Measurements from ENCODE around the gene HSPB2.
A peak's percentile ranks its signal among the peaks of the same experiment; 100 is the strongest.

HSPB2 gene

DNA sequence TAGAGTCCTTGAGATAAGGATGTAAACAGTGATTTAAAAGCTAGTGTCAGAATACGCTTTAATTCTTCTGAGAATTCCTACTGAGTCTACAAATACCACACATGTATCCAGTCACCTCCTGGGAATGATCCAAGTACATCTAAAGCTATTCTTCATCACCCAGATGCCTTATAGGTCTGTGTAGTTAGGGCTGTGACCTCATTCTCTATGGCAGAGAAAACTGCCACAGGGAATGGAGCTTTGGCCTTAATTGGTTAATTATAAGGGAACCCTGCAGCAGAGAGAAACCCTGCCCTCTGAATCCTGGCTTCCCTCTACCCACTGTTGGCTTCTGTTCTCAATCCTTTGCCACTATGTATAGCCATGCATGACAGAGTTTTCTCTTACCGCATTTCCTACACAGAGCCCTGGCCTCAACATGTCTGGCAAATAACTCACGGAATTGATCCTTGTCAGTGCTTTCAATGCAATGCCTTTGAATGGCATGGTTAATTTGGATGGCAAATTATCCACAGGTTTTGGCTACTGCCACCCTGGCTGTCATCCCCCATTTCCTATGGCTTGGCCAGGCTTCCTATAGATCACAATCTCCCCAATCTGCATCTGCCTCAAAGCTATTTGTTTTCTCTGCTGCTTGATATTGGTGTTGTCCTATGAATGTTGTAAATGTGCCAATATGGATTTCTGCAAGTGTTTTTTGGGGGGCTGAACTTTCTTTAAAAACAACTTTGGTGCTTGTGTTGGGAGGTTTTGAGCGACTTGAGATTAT, 27.5 kb downstream of the HSPB2 start:
- DNase-seq (ENCODE audit: low read depth): peak; percentile 73

GRCh38 chr11:111941963-111942362, 29.4 kb downstream of the HSPB2 start:
- no peak for DNase-seq (ENCODE audit: low read depth)

DNA sequence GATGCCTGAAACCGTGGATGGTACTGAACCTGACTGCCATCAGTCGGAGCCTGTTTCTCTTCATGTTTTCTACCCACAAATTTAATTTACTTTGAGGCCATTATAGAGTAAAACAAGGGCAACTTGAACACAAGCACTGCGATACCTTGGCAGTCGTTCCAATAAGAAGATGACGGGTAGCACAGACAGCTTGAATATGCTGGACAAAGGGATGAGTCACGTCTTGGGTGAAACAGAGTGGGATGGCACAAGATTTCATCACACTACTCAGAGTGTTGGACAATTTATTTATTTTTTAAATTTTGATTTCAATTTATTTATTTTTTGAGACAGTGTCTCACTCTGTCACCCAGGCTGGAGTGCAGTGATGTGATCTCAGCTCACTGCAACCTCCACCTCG, 30.3 kb downstream of the HSPB2 start:
- no peak for DNase-seq (ENCODE audit: low read depth)

- peak; percentile 59 for DNase-seq (ENCODE audit: low read depth)
Measured at GRCh38 chr11:111944139-111944538, 31.6 kb downstream of the HSPB2 start.

DNA sequence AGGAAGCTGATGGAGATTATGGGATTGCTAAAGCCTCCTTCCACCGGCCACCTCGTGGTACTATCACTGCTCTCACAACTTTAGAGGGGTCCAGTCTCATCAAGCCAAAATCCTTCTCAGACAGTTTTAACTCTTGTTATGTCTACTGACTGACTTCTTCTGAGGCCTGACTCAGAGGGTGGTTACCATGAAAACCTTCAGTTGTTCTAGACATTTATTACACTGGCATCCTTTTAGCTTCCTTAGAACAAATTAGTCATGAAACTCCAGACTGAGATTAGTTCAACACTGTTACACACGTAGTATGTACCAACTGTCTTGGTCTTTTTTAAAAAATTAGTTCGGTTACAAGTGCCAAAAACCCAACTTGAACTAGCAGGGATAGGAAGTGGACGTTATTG, 32.1 kb downstream of the HSPB2 start:
- peak; percentile 63 for DNase-seq (ENCODE audit: low read depth)

DNA sequence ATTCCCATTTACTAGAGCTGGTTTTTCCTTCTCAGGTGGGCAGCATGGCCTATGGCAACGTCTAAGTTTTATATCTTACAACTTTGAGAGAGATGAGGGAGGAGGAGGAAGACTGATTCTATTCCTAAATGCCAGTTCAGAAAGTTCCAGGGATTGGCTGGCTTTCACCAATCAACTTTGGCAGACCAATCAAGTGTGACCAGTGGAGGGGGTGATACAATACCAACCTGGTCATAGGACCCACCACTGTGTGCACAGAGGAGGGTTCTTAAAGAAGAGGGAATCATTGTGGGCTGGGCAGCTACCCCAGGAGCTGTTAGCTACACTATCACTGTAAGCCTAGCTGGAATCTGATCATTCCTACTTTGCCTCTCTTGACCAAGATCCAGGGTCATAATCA, 32.7 kb downstream of the HSPB2 start:
- DNase-seq (ENCODE audit: low read depth): no peak

DNA sequence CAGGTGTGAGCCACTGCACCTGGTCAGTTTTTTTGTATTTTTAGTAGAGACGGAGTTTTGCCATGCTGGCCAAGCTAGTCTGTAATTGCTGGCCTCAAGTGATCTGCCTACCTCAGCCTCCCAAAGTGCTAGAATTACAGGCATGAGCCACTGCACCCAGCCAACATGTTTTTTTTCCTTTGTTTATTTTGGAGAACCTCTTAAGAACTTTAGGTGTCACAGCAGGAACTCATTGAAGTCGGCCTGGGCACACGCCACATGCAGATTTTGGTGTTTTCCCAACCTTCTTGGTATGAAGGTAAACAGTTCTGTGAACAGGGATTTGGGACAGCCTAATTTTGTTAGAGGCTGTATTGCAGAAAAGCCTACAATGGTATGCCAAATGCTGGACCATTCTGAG, 34.0 kb downstream of the HSPB2 start:
- no peak for DNase-seq (ENCODE audit: low read depth)

- DNase-seq (ENCODE audit: low read depth): no peak
Measured at GRCh38 chr11:111947143-111947542, 34.6 kb downstream of the HSPB2 start.

- no peak for DNase-seq (ENCODE audit: low read depth)
Measured at GRCh38 chr11:111949519-111950426, 37.2 kb downstream of the HSPB2 start.

DNA sequence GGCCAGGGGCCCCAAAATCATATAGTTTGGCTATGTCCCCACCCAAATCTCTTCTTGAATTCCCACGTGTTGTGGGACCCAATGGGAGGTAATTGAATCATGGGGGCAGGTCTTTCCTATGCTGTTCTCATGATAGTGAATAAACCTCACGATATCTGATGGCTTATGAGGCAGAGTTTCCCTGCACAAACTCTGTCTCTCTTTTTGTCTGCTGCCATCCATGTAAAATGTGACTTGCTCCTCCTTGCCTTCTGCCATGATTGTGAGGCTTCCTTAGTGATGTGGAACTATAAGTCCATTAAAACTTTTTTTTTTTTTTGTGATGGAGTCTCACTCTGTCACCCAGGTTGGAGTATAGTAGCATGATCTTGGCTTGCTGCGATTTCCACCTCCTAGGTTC, 39.0 kb downstream of the HSPB2 start:
- no peak for DNase-seq (ENCODE audit: low read depth)

DNA sequence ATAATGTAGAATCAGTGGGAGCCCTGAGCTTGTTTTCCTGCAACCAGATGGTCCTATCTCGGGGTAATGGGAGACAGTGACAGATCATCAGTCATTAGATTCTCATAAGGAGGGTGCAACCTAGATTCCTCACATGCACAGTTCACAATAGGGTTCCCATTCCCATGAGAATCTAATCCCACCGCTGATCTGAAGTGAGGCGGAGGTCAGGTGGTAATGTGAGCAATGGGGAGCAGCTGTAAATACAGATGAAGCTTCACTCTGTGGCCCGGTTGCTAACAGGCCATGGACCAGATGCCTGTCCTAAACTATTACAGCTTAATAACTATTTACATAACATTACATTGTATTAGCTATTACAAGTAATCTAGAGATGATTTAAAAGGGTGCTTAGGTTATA, 41.6 kb downstream of the HSPB2 start:
- DNase-seq (ENCODE audit: low read depth): no peak

DNA sequence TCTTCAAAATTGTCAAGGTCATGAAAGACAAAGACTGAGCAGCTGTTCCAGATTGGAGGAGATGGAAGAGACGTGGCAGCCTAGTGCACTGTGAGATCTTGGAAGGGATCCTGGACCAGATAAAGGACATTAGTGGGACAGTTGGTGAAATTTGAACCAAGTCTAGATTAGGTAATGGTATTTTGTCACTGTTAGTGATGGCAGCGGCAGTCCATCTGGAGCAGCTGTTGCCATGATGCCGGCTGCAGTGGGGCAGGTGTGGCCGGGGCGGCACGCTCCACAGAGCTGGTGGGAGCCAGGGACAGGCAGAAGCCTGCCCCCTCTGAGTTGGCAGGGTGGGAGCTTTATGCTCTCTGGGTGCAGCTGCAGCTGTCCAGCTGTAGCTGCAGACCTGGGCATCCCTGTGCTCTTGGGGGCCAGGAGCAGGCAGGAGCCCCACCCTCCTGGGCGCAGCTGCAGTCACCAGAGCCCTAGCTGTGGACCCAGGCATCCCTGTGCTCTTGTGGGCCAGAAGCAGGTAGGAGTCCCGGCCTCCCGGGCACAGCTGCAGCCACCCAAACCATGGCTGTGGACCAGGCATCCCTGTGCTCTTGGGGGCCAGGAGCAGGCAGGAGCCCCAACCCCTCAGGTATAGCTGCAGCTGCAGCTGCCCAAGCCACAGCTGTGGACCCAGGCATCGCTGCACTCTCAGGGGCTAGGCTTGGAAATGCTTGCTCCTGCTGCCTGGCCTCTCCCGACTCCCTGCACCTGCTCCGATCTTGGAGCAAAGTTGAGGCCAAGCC, 45.3 kb downstream of the HSPB2 start:
- no peak for DNase-seq (ENCODE audit: low read depth)

DNA sequence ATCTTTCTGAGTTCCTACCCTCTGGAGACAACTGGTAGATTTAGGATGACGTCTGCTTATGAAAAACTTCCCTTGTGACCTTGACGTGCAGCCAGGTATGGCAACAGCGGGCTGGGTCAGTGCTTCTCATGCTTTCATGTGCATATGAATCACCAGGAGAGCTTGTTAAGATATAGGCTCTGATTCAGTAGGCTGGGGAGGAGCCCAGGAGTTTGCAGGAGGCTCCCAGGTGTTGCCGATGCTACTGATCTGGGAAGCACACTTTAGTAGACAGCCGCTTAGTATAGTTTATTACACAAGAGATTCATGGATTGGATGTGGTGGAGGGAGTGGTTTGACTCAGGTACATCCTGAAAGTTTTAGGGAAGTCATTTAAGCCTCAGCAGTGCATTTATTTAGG, 48.4 kb downstream of the HSPB2 start:
- DNase-seq (ENCODE audit: low read depth): no peak

GRCh38 chr11:111961389-111962300, 49.1 kb downstream of the HSPB2 start:
- DNase-seq (ENCODE audit: low read depth): no peak
